GM12878 (cell line): ENCODE results near the gene GATAD2B. TPM values are rescaled to one million over a fixed set of nuclear protein-coding genes. Genes with fewer than 3 reads are reported as not detected.

ENCODE experiments used
- ATAC-seq: fragments of 200-7000 bp; cut with Tn5 transposase; 3 replicates; pipeline ENCODE4 v1.9.1; 2020; ENCODE audit warnings: mild to moderate bottlenecking, moderate library complexity
- BruUV-seq: library from RNA; stranded (reverse); fragments of 400-500 nt; replicated peaks from 2 replicates; lab custom pipeline; 2021; lab: Mats Ljungman, UMichigan
- CTCF ChIA-PET: fragments of 300-600 bp; sonication (Branson Sonifier 250); formaldehyde crosslinking; extraction: SDS; loops from one replicate; lab custom pipeline; 2021; ENCODE audit warnings: inconsistent platforms; lab: Yijun Ruan, JAX
- POLR2A ChIA-PET: fragments of 350-600 bp; formaldehyde crosslinking; extraction: SDS; loops from one replicate; lab custom pipeline; 2021; ENCODE audit warnings: inconsistent platforms; lab: Charles Lee
- RAD21 ChIA-PET: fragments of 300-600 bp; sonication (Branson Sonifier 250); formaldehyde crosslinking; loops from one replicate; lab custom pipeline; 2023; ENCODE audit warnings: antibody characterized with exemption; ENCODE audit not compliant: unreplicated experiment; lab: Charles Lee
- SMC1A ChIA-PET: fragments of 300-600 bp; sonication (Branson Sonifier 250); formaldehyde crosslinking; loops from one replicate; lab custom pipeline; 2023; ENCODE audit not compliant: unreplicated experiment, uncharacterized antibody; lab: Charles Lee
- DNase-seq: peaks from one replicate; pipeline ENCODE4 v3.0.0-alpha.2; 2011; ENCODE audit warnings: low read depth, low spot score
- FAIRE-seq: peaks from 3 replicates; lab custom pipeline; 2011; peaks lifted over from hg19 to GRCh38; lab: Jason Lieb, UNC
- H2AFZ ChIP-seq: 2 replicates; pipeline ENCODE4 v1.6.0; 2011; ENCODE audit warnings: low read depth, low read length, control low read depth; ENCODE audit not compliant: control insufficient read depth
- H3K27ac ChIP-seq: 2 replicates; pipeline ENCODE4 v1.5.1; 2011; ENCODE audit warnings: control low read depth; ENCODE audit not compliant: control insufficient read depth, insufficient read depth
- H3K27me3 ChIP-seq, 2 experiments: replicated peaks in 1 of 2; 2 replicates each; pipeline versions ENCODE4 v1.6.0 to v1.6.1; 2011; ENCODE audit warnings: low read length in 1 of 2; ENCODE audit not compliant: control insufficient read depth in 2 of 2, insufficient read depth in 2 of 2
- H3K36me3 ChIP-seq, 2 experiments: 2 replicates each; pipeline ENCODE4 v1.5.1; 2011; ENCODE audit warnings: low read length in 1 of 2; ENCODE audit not compliant: control insufficient read depth in 2 of 2, insufficient read depth in 2 of 2
- H3K4me1 ChIP-seq: 2 replicates; pipeline ENCODE4 v1.6.1; 2011; ENCODE audit warnings: mild to moderate bottlenecking, low read length, moderate library complexity, mixed read lengths; ENCODE audit not compliant: control insufficient read depth, insufficient read depth
- H3K4me2 ChIP-seq: 2 replicates; pipeline ENCODE4 v1.6.0; 2011; ENCODE audit warnings: control low read depth; ENCODE audit not compliant: control insufficient read depth, insufficient read depth
- H3K4me3 ChIP-seq: fragments of 200-600 bp; sonication (generic); 2 replicates; pipeline ENCODE4 v1.5.1; 2016
- H3K79me2 ChIP-seq: 2 replicates; pipeline ENCODE4 v1.6.0; 2011; ENCODE audit warnings: low read length; ENCODE audit not compliant: control insufficient read depth, insufficient read depth
- H3K9ac ChIP-seq: 2 replicates; pipeline ENCODE4 v1.8.0; 2011; ENCODE audit warnings: low read length, control low read depth, mixed read lengths; ENCODE audit not compliant: control insufficient read depth, insufficient read depth
- H3K9me3 ChIP-seq: replicated peaks from 3 replicates; pipeline ENCODE4 v1.5.1; 2011; ENCODE audit warnings: mild to moderate bottlenecking, low read length; ENCODE audit not compliant: control insufficient read depth, insufficient read depth
- H4K20me1 ChIP-seq: 2 replicates; pipeline ENCODE4 v1.6.0; 2011; ENCODE audit not compliant: control insufficient read depth, insufficient read depth
- ASH2L ChIP-seq: fragments of 300-600, 200-600 bp; sonication (generic); IDR thresholded peaks from 2 replicates; pipeline ENCODE4 v1.6.1; 2017; ENCODE audit warnings: low read depth, mild to moderate bottlenecking, borderline replicate concordance
- CEBPZ ChIP-seq: fragments of 150-350 bp; IDR thresholded peaks from 2 replicates; pipeline ENCODE4 v1.6.1; 2016; ENCODE audit warnings: low read depth, low read length
- KDM1A ChIP-seq: fragments of 200-600 bp; sonication (generic); IDR thresholded peaks from 2 replicates; pipeline ENCODE4 v1.6.1; 2016; ENCODE audit warnings: borderline replicate concordance
- RAD21 ChIP-seq: IDR thresholded peaks from 2 replicates; pipeline ENCODE4 v1.6.1; 2011; ENCODE audit warnings: mild to moderate bottlenecking, low read depth, low read length, moderate library complexity; ENCODE audit not compliant: insufficient read depth
- RBBP5 ChIP-seq: fragments of 200-600 bp; sonication (generic); conservative IDR thresholded peaks from 2 replicates; pipeline ENCODE4 v1.6.1; 2016
- TAF1 ChIP-seq: IDR thresholded peaks from 2 replicates; pipeline ENCODE4 v1.6.1; 2011; ENCODE audit warnings: mild to moderate bottlenecking, low read depth, low read length, borderline replicate concordance
- WGBS: methylation state at CpG from one replicate; pipeline ENCODE4 v1.1.6; 2016; ENCODE audit warnings: low lambda C conversion rate; ENCODE audit not compliant: insufficient replicate concordance, insufficient coverage; ENCODE audit errors: missing lambda C conversion rate; 5-methylcytosine and 5-hydroxymethylcytosine counted together
- in situ Hi-C: fragments of 300-500 bp; cut with MboI; formaldehyde crosslinking; loops from 9 replicates; pipeline ENCODE4 v1.14.3; 2018; ENCODE audit warnings: mixed read lengths
- intact Hi-C: fragments of 100-400 bp; cut with micrococcal nuclease; formaldehyde crosslinking; loops from one replicate; pipeline ENCODE4 v1.14.2; 2022; ENCODE audit not compliant: unreplicated experiment
- polyA plus RNA-seq, 11 experiments: library from polyadenylated mRNA; depleted of rRNA in 4 of 11; unstranded in 6 of 11; stranded (reverse) in 5 of 11; fragments of >200 nt; fragmentation: Nextera tagmentation in 4 of 11; fragmentation: Illumina TruSeq in 1 of 11; extraction: Ambion mirVana in 4 of 11; extraction: Trizol in 1 of 11; gene quantifications; 1 replicate in 1 of 11; 2 replicates in 10 of 11; pipeline versions ENCODE4 v1.2.1 to v1.2.3, GENCODE V29; 2011 to 2016; ENCODE audit warnings: inconsistent platforms in 2 of 11, missing spikeins in 2 of 11, low read depth in 1 of 11
- total RNA-seq, 4 experiments: library from RNA; depleted of rRNA in 3 of 4; stranded (reverse); fragments of >200 nt in 3 of 4; fragmentation: Illumina TruSeq in 1 of 4; extraction: Trizol in 1 of 4; gene quantifications; 2 replicates each; pipeline versions ENCODE4 v1.2.1 to v1.2.3, GENCODE V29; 2013 to 2021
- TF ChIP-seq, protein P1 (sequence below): fragments of 450-650 bp; IDR thresholded peaks from 2 replicates; pipeline ENCODE4 v1.6.1; 2017; ENCODE audit warnings: antibody characterized with exemption, mild to moderate bottlenecking, moderate library complexity
- TF ChIP-seq, protein P2 (sequence below): fragments of 450-650 bp; IDR thresholded peaks from 2 replicates; pipeline ENCODE4 v1.6.1; 2017; ENCODE audit warnings: low read depth, mild to moderate bottlenecking, moderate library complexity
- TF ChIP-seq, protein P3 (sequence below): IDR thresholded peaks from 2 replicates; pipeline ENCODE4 v1.6.1; 2011; ENCODE audit warnings: borderline replicate concordance, low read depth, mild to moderate bottlenecking, moderate library complexity, mixed read lengths, low read length; ENCODE audit not compliant: insufficient read depth; ENCODE audit errors: extremely low read length
- TF ChIP-seq, protein P4 (sequence below): fragments of 450-650 bp; formaldehyde crosslinking; IDR thresholded peaks from 2 replicates; pipeline ENCODE4 v1.4.0; 2020; ENCODE audit warnings: mild to moderate bottlenecking, moderate library complexity

The GATAD2B gene
- total and polyA plus RNA-seq, 10 of the 15 experiments (the other 5 are each of a cell fraction or from before 2014, with no cell fraction given): 2.4 to 63.1 (median 8.7) TPM

DNA sequence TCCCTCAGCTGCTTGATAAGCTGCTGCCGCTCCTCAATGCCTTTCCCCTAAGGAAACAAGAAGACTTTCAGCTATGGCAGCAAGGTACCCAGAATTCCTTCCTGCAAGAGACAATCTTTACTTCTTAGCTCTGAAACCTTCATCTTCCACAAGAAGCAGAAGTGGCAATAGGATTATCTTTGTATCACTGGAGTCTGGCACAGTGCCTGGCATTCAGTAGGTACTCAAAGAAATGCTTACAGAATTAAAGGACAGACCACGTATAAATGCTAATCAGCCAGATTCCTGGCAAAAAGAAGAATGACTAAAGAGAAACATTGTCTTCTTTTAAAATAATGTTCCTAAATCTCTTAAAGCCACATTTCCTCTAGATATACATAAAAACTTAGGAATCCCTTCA is 103.9 kb downstream of the GATAD2B start:
- Histone ChIP-seq H2AFZ (no peak overlapping the region), H3K27me3 (no peaks in the 10 kb centered on the region), H3K9me3 (no peaks in the 10 kb centered on the region), H3K36me3 (peaks cover 9 to 24% of the 10 kb centered on the region in 2 experiments), H3K79me2 (peaks cover 3% of the 10 kb centered on the region; the same call in 1 of the 2 replicates), H3K4me2 (no peak overlapping the region), H3K27ac (no peak overlapping the region), H3K4me1 (no peaks in the 10 kb centered on the region; the same call in 1 of the 2 replicates), H4K20me1 (no peaks in the 10 kb centered on the region), H3K9ac (no peak overlapping the region), H3K4me3 (no peak overlapping the region)
- SMC1A ChIA-PET: interaction anchor here (1.1 to 1.4 kb wide), 3 partner anchors 25 to 168 kb away, joined by 3 read pairs; no protein-coding TSS in a partner anchor
- intact Hi-C loops: no loop called here
- CTCF ChIA-PET: interaction anchor here (3.2 to 11.8 kb wide), 2 partner anchors 98 to 168 kb away, joined by 16 to 138 read pairs; partner anchors contain the start of genes GATAD2B and RAB13
- WGBS: 98% methylated on average over 2 of the region's 2 CpGs
- POLR2A ChIA-PET: interaction anchor here (2.1 kb wide), 1 partner anchor 12 kb away, joined by 14 read pairs; no protein-coding TSS in a partner anchor
- no TSS peak for BruUV-seq
- FAIRE-seq (no peak), DNase-seq (no peak), ATAC-seq (no peak)
- RAD21 ChIA-PET: interaction anchor here (1.0 to 4.5 kb wide), 2 partner anchors 25 to 127 kb away, joined by 3 to 25 read pairs; partner anchors contain the start of gene DENND4B
- in situ Hi-C loops: no loop called here
- no peak for TF ChIP-seq RAD21
- no peak for TF ChIP-seq RBBP5
- TF ChIP-seq, protein P1, sequence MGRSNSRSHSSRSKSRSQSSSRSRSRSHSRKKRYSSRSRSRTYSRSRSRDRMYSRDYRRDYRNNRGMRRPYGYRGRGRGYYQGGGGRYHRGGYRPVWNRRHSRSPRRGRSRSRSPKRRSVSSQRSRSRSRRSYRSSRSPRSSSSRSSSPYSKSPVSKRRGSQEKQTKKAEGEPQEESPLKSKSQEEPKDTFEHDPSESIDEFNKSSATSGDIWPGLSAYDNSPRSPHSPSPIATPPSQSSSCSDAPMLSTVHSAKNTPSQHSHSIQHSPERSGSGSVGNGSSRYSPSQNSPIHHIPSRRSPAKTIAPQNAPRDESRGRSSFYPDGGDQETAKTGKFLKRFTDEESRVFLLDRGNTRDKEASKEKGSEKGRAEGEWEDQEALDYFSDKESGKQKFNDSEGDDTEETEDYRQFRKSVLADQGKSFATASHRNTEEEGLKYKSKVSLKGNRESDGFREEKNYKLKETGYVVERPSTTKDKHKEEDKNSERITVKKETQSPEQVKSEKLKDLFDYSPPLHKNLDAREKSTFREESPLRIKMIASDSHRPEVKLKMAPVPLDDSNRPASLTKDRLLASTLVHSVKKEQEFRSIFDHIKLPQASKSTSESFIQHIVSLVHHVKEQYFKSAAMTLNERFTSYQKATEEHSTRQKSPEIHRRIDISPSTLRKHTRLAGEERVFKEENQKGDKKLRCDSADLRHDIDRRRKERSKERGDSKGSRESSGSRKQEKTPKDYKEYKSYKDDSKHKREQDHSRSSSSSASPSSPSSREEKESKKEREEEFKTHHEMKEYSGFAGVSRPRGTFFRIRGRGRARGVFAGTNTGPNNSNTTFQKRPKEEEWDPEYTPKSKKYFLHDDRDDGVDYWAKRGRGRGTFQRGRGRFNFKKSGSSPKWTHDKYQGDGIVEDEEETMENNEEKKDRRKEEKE: no peak
- TF ChIP-seq KDM1A: no peak
- TF ChIP-seq CEBPZ: no peak
- TF ChIP-seq ASH2L: no peak
- TF ChIP-seq, protein P2, sequence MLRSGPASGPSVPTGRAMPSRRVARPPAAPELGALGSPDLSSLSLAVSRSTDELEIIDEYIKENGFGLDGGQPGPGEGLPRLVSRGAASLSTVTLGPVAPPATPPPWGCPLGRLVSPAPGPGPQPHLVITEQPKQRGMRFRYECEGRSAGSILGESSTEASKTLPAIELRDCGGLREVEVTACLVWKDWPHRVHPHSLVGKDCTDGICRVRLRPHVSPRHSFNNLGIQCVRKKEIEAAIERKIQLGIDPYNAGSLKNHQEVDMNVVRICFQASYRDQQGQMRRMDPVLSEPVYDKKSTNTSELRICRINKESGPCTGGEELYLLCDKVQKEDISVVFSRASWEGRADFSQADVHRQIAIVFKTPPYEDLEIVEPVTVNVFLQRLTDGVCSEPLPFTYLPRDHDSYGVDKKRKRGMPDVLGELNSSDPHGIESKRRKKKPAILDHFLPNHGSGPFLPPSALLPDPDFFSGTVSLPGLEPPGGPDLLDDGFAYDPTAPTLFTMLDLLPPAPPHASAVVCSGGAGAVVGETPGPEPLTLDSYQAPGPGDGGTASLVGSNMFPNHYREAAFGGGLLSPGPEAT: no peak
- TF ChIP-seq TAF1: no peak
- TF ChIP-seq, protein P3, sequence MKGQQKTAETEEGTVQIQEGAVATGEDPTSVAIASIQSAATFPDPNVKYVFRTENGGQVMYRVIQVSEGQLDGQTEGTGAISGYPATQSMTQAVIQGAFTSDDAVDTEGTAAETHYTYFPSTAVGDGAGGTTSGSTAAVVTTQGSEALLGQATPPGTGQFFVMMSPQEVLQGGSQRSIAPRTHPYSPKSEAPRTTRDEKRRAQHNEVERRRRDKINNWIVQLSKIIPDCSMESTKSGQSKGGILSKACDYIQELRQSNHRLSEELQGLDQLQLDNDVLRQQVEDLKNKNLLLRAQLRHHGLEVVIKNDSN: no peak
- TF ChIP-seq, protein P4, sequence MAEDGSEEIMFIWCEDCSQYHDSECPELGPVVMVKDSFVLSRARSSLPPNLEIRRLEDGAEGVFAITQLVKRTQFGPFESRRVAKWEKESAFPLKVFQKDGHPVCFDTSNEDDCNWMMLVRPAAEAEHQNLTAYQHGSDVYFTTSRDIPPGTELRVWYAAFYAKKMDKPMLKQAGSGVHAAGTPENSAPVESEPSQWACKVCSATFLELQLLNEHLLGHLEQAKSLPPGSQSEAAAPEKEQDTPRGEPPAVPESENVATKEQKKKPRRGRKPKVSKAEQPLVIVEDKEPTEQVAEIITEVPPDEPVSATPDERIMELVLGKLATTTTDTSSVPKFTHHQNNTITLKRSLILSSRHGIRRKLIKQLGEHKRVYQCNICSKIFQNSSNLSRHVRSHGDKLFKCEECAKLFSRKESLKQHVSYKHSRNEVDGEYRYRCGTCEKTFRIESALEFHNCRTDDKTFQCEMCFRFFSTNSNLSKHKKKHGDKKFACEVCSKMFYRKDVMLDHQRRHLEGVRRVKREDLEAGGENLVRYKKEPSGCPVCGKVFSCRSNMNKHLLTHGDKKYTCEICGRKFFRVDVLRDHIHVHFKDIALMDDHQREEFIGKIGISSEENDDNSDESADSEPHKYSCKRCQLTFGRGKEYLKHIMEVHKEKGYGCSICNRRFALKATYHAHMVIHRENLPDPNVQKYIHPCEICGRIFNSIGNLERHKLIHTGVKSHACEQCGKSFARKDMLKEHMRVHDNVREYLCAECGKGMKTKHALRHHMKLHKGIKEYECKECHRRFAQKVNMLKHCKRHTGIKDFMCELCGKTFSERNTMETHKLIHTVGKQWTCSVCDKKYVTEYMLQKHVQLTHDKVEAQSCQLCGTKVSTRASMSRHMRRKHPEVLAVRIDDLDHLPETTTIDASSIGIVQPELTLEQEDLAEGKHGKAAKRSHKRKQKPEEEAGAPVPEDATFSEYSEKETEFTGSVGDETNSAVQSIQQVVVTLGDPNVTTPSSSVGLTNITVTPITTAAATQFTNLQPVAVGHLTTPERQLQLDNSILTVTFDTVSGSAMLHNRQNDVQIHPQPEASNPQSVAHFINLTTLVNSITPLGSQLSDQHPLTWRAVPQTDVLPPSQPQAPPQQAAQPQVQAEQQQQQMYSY: no peak
